ENCODE measurements around the gene IFT122.
A peak's percentile ranks its signal among the peaks of the same experiment; 100 is the strongest.

The IFT122 gene

DNA sequence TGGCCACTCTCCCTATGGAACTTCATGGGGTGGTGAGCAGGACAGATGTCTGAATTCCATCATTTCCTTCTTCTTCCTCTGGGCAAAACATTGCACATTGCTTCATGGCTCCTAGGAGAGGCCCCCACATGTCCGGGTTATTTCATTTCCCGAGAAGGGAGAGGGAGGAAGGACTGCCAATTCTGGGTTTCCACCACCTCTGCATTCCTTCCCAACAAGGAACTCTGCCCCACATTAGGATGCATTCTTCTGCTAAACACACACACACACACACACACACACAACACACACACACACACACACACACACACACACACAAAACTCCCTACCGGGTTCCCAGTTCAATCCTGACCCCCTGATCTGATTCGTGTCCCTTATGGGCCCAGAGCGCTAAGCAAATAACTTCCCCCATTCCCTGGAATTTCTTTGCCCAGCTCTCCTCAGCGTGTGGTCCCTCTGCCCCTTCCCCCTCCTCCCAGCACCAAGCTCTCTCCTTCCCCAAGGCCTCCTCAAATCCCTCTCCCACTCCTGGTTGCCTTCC is 90.3 kb downstream of the IFT122 start:
- TF ChIP-seq, protein P1, sequence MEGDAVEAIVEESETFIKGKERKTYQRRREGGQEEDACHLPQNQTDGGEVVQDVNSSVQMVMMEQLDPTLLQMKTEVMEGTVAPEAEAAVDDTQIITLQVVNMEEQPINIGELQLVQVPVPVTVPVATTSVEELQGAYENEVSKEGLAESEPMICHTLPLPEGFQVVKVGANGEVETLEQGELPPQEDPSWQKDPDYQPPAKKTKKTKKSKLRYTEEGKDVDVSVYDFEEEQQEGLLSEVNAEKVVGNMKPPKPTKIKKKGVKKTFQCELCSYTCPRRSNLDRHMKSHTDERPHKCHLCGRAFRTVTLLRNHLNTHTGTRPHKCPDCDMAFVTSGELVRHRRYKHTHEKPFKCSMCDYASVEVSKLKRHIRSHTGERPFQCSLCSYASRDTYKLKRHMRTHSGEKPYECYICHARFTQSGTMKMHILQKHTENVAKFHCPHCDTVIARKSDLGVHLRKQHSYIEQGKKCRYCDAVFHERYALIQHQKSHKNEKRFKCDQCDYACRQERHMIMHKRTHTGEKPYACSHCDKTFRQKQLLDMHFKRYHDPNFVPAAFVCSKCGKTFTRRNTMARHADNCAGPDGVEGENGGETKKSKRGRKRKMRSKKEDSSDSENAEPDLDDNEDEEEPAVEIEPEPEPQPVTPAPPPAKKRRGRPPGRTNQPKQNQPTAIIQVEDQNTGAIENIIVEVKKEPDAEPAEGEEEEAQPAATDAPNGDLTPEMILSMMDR (IDR thresholded peaks at IDR 0.05; ENCODE audit: unreplicated experiment in 3 of 3): no peak
- Mint-ChIP-seq H3K4me1 (peaks cover 32% of the 10 kb centered on the region), H3K27me3 (ENCODE audit: low read depth) (peaks cover 11% of the 10 kb centered on the region), H3K9me3 (no peaks in the 10 kb centered on the region), H3K36me3 (ENCODE audit: low read depth) (no peaks in the 10 kb centered on the region), H3K4me3 (peak overlapping the region in 1 of 3 experiments; percentile 8), H3K27ac (peak overlapping the region; percentile 78 to 97 (median 88))

DNA sequence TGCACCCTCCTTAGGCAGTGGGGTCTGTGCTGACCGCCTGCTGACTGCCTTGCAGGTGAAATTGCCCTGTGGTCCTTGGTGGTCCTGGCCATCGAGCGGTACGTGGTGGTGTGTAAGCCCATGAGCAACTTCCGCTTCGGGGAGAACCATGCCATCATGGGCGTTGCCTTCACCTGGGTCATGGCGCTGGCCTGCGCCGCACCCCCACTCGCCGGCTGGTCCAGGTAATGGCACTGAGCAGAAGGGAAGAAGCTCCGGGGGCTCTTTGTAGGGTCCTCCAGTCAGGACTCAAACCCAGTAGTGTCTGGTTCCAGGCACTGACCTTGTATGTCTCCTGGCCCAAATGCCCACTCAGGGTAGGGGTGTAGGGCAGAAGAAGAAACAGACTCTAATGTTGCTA is 90.8 kb downstream of the IFT122 start:
- Mint-ChIP-seq H3K9me3 (no peaks in the 10 kb centered on the region), H3K4me1 (peaks cover 32% of the 10 kb centered on the region), H3K27ac (peak overlapping the region in 2 of 3 experiments; percentile 88 to 97), H3K4me3 (no peak overlapping the region), H3K27me3 (ENCODE audit: low read depth) (peaks cover 11% of the 10 kb centered on the region), H3K36me3 (ENCODE audit: low read depth) (no peaks in the 10 kb centered on the region)
- TF ChIP-seq, protein P1 (IDR thresholded peaks at IDR 0.05; ENCODE audit: unreplicated experiment in 3 of 3): no peak

DNA sequence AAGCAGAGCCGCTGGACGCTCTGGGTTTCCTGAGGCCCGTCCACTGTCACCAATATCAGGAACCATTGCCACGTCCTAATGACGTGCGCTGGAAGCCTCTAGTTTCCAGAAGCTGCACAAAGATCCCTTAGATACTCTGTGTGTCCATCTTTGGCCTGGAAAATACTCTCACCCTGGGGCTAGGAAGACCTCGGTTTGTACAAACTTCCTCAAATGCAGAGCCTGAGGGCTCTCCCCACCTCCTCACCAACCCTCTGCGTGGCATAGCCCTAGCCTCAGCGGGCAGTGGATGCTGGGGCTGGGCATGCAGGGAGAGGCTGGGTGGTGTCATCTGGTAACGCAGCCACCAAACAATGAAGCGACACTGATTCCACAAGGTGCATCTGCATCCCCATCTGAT is 91.7 kb downstream of the IFT122 start:
- Mint-ChIP-seq H3K4me3 (no peak overlapping the region), H3K36me3 (ENCODE audit: low read depth) (no peaks in the 10 kb centered on the region), H3K9me3 (no peaks in the 10 kb centered on the region), H3K27me3 (ENCODE audit: low read depth) (peaks cover 11% of the 10 kb centered on the region), H3K27ac (peak overlapping the region in 2 of 3 experiments; percentile 7 to 42), H3K4me1 (peaks cover 32% of the 10 kb centered on the region)
- TF ChIP-seq, protein P1 (IDR thresholded peaks at IDR 0.05; ENCODE audit: unreplicated experiment in 3 of 3): no peak

DNA sequence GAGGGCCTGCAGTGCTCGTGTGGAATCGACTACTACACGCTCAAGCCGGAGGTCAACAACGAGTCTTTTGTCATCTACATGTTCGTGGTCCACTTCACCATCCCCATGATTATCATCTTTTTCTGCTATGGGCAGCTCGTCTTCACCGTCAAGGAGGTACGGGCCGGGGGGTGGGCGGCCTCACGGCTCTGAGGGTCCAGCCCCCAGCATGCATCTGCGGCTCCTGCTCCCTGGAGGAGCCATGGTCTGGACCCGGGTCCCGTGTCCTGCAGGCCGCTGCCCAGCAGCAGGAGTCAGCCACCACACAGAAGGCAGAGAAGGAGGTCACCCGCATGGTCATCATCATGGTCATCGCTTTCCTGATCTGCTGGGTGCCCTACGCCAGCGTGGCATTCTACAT is 92.2 kb downstream of the IFT122 start:
- TF ChIP-seq, protein P1 (IDR thresholded peaks at IDR 0.05; ENCODE audit: unreplicated experiment in 3 of 3): no peak
- Mint-ChIP-seq H3K27ac (peak overlapping the region in 2 of 3 experiments; percentile 7 to 42), H3K27me3 (ENCODE audit: low read depth) (peaks cover 11% of the 10 kb centered on the region), H3K4me3 (no peak overlapping the region), H3K9me3 (no peaks in the 10 kb centered on the region), H3K4me1 (peaks cover 32% of the 10 kb centered on the region), H3K36me3 (ENCODE audit: low read depth) (no peaks in the 10 kb centered on the region)

DNA sequence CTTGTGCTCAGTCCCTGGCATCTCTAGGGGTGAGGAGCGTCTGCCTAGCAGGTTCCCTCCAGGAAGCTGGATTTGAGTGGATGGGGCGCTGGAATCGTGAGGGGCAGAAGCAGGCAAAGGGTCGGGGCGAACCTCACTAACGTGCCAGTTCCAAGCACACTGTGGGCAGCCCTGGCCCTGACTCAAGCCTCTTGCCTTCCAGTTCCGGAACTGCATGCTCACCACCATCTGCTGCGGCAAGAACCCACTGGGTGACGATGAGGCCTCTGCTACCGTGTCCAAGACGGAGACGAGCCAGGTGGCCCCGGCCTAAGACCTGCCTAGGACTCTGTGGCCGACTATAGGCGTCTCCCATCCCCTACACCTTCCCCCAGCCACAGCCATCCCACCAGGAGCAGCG is 93.4 kb downstream of the IFT122 start:
- H3K9me3 Mint-ChIP-seq: no peaks in the 10 kb centered on the region
- H3K4me1 Mint-ChIP-seq: peaks cover 32% of the 10 kb centered on the region
- no peak overlapping the region for H3K4me3 Mint-ChIP-seq
- no peaks in the 10 kb centered on the region for H3K36me3 Mint-ChIP-seq (ENCODE audit: low read depth)
- H3K27me3 Mint-ChIP-seq (ENCODE audit: low read depth): peaks cover 14% of the 10 kb centered on the region
- H3K27ac Mint-ChIP-seq: peak overlapping the region in 1 of 3 experiments; percentile 79
- TF ChIP-seq, protein P1 (IDR thresholded peaks at IDR 0.05; ENCODE audit: unreplicated experiment in 3 of 3): no peak

DNA sequence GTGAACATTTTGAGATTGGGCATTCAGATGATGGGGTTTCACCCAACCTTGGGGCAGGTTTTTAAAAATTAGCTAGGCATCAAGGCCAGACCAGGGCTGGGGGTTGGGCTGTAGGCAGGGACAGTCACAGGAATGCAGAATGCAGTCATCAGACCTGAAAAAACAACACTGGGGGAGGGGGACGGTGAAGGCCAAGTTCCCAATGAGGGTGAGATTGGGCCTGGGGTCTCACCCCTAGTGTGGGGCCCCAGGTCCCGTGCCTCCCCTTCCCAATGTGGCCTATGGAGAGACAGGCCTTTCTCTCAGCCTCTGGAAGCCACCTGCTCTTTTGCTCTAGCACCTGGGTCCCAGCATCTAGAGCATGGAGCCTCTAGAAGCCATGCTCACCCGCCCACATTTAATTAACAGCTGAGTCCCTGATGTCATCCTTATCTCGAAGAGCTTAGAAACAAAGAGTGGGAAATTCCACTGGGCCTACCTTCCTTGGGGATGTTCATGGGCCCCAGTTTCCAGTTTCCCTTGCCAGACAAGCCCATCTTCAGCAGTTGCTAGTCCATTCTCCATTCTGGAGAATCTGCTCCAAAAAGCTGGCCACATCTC is 94.5 kb downstream of the IFT122 start:
- H3K27me3 Mint-ChIP-seq (ENCODE audit: low read depth): peaks cover 14% of the 10 kb centered on the region
- TF ChIP-seq, protein P1 (IDR thresholded peaks at IDR 0.05; ENCODE audit: unreplicated experiment in 3 of 3): no peak
- H3K9me3 Mint-ChIP-seq: no peaks in the 10 kb centered on the region
- peaks cover 38% of the 10 kb centered on the region for H3K4me1 Mint-ChIP-seq
- H3K27ac Mint-ChIP-seq: peak overlapping the region; percentile 68 to 80 (median 79)
- H3K4me3 Mint-ChIP-seq: no peak overlapping the region
- H3K36me3 Mint-ChIP-seq (ENCODE audit: low read depth): no peaks in the 10 kb centered on the region

Measured in nephron (organoid).